ENCODE results near the gene STRN3.

- TF ChIP-seq POLR2A (IDR thresholded peaks at IDR 0.05; ENCODE audit: low read length) (no peak), GATA1 (IDR thresholded peaks at IDR 0.05; ENCODE audit: low read depth, low read length) (no peak)
Measured at GRCh38 chr14:30855345-30856037, 170.7 kb downstream of the STRN3 start.

Data from erythroblast (primary cell).